SK-N-SH (cell line): ENCODE data around the gene PTPN6.

Source experiments
- CTCF ChIP-seq: fragments of 200-600 bp; sonication (generic); IDR thresholded peaks from 2 replicates; pipeline ENCODE4 v1.6.1; 2017; ENCODE audit warnings: antibody characterized with exemption, mild to moderate bottlenecking, moderate library complexity
- EP300 ChIP-seq, 2 experiments: IDR thresholded peaks; 2 replicates each; pipeline versions ENCODE4 v1.4.0 to v1.6.1; 2012; ENCODE audit warnings: borderline replicate concordance in 1 of 2, low read depth in 1 of 2, low read length in 1 of 2
- EZH2phosphoT487 ChIP-seq: fragments of 200-600 bp; sonication (generic); IDR thresholded peaks from 2 replicates; pipeline ENCODE4 v1.6.1; 2017; ENCODE audit warnings: low read depth, mixed run types, mild to moderate bottlenecking, antibody characterized with exemption, moderate library complexity, borderline replicate concordance
- FOXJ3 ChIP-seq: sonication (generic); formaldehyde crosslinking; IDR thresholded peaks from 2 replicates; pipeline ENCODE4 v1.5.1; 2020; ENCODE audit warnings: mild to moderate bottlenecking, missing genetic modification reagents
- MAX ChIP-seq: IDR thresholded peaks from 2 replicates; pipeline ENCODE4 v1.4.0; 2012; ENCODE audit warnings: low read depth
- RAD21 ChIP-seq: IDR thresholded peaks from 2 replicates; pipeline ENCODE4 v1.6.1; 2012; ENCODE audit warnings: mild to moderate bottlenecking, low read length
- REST ChIP-seq: IDR thresholded peaks from 2 replicates; pipeline ENCODE4 v1.6.1; 2012; ENCODE audit warnings: mild to moderate bottlenecking, low read depth, low read length, moderate library complexity
- RFX5 ChIP-seq: IDR thresholded peaks from 2 replicates; pipeline ENCODE4 v1.6.1; 2012; ENCODE audit warnings: mild to moderate bottlenecking, improper control_type of control experiment, low read length
- TAF1 ChIP-seq: IDR thresholded peaks from 2 replicates; pipeline ENCODE4 v1.6.1; 2012; ENCODE audit warnings: low read depth, mild to moderate bottlenecking, low read length, moderate library complexity, borderline replicate concordance
- YY1 ChIP-seq: IDR thresholded peaks from 2 replicates; pipeline ENCODE4 v1.4.0; 2012; ENCODE audit warnings: low read depth, mild to moderate bottlenecking

- TF ChIP-seq CTCF (no peak), MAX (no peak), REST (no peak), EZH2phosphoT487 (no peak), EP300 (IDR thresholded peaks at IDR 0.05; ENCODE audit: borderline replicate concordance in 1 of 2, low read depth in 1 of 2, low read length in 1 of 2) (no peak), TAF1 (no peak), FOXJ3 (CRISPR knock-in tag) (no peak), YY1 (no peak), RAD21 (no peak), RFX5 (no peak)
Observed at GRCh38 chr12:6952863-6953441, 1.8 kb downstream of the PTPN6 start.
